GM12872 (cell line): ENCODE results near the gene VAV2.

Experiments
- TF ChIP-seq, protein P1 (sequence below): IDR thresholded peaks from 3 replicates; pipeline ENCODE4 v1.5.1; 2011; ENCODE audit warnings: low read depth, mild to moderate bottlenecking, low read length, moderate library complexity; ENCODE audit not compliant: insufficient read depth

VAV2 gene

DNA sequence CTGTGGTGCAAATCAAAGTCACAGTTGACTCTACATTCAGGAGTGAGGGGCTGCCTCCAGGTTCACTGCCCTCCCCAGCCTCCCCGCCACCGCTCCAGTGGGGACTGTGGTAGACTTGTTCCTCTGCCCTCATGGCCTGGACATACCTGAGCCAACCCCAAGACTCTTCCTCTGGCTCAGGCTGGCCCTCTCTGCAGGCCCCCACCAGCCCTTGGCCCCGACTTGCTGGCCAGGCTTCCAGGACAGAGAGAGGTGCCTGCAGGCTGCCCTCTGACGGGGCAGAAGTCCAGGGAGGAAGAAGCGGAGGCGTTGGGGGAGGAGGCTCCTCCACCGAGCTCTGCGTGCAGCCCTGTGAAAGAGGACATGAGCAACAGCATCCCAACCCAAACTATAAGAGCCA lies 251.2 kb downstream of the VAV2 start:
- TF ChIP-seq, protein P1, sequence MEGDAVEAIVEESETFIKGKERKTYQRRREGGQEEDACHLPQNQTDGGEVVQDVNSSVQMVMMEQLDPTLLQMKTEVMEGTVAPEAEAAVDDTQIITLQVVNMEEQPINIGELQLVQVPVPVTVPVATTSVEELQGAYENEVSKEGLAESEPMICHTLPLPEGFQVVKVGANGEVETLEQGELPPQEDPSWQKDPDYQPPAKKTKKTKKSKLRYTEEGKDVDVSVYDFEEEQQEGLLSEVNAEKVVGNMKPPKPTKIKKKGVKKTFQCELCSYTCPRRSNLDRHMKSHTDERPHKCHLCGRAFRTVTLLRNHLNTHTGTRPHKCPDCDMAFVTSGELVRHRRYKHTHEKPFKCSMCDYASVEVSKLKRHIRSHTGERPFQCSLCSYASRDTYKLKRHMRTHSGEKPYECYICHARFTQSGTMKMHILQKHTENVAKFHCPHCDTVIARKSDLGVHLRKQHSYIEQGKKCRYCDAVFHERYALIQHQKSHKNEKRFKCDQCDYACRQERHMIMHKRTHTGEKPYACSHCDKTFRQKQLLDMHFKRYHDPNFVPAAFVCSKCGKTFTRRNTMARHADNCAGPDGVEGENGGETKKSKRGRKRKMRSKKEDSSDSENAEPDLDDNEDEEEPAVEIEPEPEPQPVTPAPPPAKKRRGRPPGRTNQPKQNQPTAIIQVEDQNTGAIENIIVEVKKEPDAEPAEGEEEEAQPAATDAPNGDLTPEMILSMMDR = no peak

DNA sequence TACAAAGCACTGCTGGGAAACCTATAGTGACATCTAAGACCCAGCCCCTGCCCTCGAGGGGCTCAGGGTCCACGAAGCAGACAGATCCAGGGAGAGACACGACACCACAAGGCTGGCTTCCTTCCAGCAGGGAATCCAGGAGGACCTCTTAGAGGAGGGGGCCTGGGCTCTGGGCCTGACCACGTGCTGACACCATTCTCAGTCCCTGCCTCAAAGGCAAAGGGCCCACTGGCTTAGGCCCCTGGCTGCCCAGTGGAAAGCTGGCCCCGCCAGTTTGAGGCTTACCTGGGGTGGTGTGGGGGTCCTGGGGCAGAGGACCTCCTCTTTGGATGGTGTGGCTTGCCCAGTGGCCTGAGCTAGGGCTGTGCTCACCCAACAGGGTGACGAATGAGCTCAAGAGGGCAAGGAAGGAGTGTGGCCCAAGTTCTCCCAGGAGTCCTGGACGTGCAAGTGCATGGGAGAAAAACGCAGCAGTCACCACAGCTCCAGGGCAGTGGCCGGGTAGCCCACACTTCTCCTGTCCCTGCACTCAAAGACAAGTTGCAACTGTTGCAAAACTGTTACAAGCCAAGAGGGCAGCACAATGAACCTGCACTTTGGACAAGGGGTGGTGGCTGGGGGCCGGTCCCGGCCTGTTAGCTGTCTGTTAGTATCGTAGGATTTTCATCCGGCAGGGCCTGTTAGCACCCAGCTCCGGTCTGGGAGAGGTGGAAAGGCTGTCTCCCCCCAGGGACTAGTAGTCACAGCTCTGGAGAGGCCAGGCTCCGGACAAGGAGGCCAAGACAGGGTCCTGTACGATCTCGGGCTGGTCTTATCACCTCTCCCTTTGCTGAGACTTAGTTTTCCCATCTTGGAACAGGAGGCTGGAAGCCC lies 252.5 kb downstream of the VAV2 start:
- TF ChIP-seq, protein P1 = no peak

DNA sequence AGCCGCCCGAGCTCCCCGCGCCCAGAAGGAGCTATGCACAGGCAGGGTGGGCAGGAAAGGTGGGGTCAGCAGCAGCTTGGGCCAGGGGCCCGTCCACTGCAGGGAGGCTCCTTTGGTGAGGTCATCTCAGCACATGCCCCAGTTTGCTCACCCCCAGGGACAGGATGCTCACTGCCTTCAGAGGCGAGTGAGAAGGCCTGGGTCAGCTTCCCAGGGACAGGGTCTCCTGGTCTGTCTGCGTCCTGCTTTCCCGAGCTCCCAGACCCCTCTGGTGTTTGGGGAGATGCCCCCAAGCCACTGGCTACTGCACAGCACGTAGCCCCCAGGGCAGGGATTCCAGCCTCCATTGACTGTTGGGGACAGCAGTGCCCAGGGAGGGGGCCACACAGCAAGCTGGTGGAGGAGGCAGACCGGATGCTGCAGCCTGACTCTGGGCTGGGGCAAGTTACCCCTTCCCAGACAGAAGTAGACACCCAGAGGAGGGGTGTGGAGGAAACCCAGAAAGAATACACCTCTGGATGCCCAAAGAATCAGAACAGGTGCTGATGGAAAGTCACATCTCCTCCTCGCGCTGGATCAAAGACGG lies 253.4 kb downstream of the VAV2 start:
- TF ChIP-seq, protein P1 = no peak

DNA sequence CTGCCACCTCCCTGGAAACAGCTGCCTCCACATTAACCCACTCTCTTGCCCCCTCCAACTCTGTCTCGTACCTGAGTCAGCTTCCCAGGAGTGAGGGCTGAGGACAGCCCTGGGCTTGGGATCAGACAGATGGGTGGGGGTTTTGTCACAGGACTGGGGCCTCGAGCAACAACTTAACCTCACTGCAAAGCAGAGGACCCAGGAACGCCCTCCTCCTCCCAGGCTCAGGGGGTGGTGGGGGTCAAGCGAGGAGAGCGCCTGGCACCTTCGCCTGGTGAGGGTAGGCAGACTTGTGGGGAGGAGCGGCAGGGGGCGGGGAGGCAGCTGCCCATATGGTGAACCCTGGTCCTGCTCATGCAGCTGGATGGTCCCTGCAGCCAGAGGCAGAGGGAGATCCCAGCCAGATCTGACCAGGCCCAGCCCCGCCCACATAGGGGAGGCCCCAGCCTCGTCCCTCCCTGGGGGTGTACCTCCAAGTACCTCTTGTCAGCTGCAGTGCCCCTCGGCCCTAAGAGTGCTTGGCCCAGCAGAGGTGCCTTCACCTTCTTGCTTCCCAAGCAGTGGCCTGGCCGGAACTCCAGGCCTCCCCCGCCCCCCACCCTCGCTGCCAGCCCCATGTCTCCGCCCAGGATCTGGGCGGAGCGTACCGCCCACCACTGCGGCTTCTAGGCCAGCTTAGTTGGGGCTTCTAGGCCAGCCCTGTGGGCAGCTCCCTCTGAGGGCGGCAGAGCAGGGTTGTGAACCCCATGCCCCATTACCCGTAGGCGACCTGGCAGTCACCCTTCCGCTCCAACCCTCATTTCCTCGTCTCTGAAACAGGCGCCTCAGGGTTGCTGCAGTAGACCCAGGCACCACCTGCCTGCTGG lies 254.1 kb downstream of the VAV2 start, which contains the start of gene SARDH:
Gene SARDH (minus strand): TSS at position 579 of the 866 bp plus-strand sequence. CDS start 4,179 bp downstream, outside the sequence.
- TF ChIP-seq, protein P1 = no peak

DNA sequence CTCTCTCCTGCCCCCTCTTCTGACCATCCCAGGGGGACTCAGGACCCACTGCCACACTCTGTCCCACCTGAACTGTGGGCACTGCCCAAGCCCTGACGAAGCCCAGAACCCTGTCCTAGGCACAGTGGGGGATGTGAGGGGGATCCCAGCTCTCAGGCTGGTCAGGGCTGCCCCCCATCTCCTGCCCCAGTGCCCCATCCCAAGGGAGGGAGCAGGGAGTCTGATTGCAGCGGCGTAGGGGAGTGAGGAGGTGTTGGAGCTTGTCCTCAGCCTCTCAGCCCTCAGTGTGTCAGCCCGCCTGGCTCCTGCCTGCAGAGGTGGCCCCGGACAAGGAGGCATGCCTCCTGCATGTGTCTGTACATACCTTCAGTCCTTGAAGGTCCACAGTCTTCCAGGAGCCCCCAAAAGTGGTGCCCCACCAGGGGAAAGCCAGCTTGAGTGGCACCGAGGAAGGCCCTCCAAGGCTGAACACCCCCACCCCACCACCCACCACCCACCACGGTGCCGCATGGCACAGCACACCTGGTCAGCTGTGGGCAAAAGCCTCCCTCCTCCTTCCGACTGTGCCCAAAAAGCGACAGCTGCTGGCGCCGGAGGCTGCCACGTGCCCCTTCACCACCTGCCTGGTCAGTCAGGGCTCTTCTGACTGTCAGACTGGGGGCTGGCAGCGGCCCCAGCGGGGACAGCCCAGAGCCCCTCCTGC lies 254.9 kb downstream of the VAV2 start:
- TF ChIP-seq, protein P1 = no peak

DNA sequence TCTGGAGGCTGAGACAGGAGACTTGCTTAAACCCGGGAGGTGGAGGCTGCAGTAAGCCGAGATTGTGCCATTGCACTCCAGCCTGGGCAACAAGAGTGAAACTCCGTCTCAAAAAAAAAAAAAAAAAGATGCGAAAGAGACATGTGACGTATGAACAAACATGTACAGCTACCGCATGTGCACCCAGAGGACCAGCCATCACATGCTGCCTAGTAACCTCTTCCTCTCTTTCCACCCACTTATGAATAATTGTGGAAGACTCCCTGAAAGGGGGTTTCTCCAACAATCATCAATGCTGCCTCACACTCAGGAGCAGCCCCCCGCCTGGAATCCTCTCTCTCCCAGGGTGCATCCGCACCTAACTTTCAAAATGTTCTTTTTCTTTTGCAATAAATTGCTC lies 256.2 kb downstream of the VAV2 start:
- TF ChIP-seq, protein P1 = no peak

DNA sequence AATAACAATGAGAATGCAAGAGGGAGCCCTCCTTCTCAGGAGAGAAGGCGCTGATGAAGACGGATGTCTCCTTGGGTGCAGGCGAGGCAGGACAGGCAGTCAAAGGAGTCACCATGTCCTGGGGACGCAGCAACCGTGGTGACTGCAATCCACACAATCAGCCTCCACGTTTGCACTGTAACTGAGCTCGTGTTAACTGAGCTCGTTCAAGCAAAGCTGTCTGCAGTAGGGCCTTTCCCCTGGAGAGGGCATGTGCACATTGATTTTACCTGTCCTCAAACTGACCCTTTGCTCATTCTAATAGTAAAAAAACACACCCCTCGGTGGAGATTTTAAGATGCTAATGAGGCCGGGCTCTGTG lies 256.7 kb downstream of the VAV2 start:
- TF ChIP-seq, protein P1 = no peak
